MV-4-11 (cell line): Measurements from ENCODE around the gene CACNA1E.
A peak's percentile ranks its signal among the peaks of the same experiment; 100 is the strongest.

Experiments used
- DNase-seq: peaks from one replicate; lab custom pipeline; 2025; lab: John Stamatoyannopoulos, UW

CACNA1E gene

GRCh38 chr1:181768211-181768929, 285.1 kb downstream of the CACNA1E start:
- DNase-seq, result no peak

- no peak for DNase-seq
Observed at GRCh38 chr1:181768930-181769280, 285.6 kb downstream of the CACNA1E start.

GRCh38 chr1:181769846-181770245, 286.5 kb downstream of the CACNA1E start:
- no peak for DNase-seq

- no peak for DNase-seq
Observed at GRCh38 chr1:181772714-181773113, 289.4 kb downstream of the CACNA1E start.

GRCh38 chr1:181776044-181776443, 292.7 kb downstream of the CACNA1E start:
- DNase-seq, result no peak

GRCh38 chr1:181777286-181777685, 294.0 kb downstream of the CACNA1E start:
- DNase-seq, result no peak

GRCh38 chr1:181777812-181778211, 294.5 kb downstream of the CACNA1E start:
- no peak for DNase-seq

- no peak for DNase-seq
Observed at GRCh38 chr1:181778640-181779260, 295.4 kb downstream of the CACNA1E start.

GRCh38 chr1:181779343-181779742, 296.0 kb downstream of the CACNA1E start:
- no peak for DNase-seq

- DNase-seq, result no peak
Observed at GRCh38 chr1:181783208-181783607, 299.9 kb downstream of the CACNA1E start.

GRCh38 chr1:181784039-181784683, 300.8 kb downstream of the CACNA1E start:
- DNase-seq, result peak; percentile 48

GRCh38 chr1:181789395-181789794, 306.1 kb downstream of the CACNA1E start:
- DNase-seq, result no peak

GRCh38 chr1:181791721-181792120, 308.4 kb downstream of the CACNA1E start:
- no peak for DNase-seq

- DNase-seq, result no peak
Observed at GRCh38 chr1:181793831-181794230, 310.5 kb downstream of the CACNA1E start.

GRCh38 chr1:181794332-181794731, 311.0 kb downstream of the CACNA1E start:
- DNase-seq, result no peak

- no peak for DNase-seq
Observed at GRCh38 chr1:181798191-181798926, 315.0 kb downstream of the CACNA1E start.

- DNase-seq, result no peak
Observed at GRCh38 chr1:181801617-181802016, 318.3 kb downstream of the CACNA1E start.

GRCh38 chr1:181802466-181802865, 319.1 kb downstream of the CACNA1E start:
- no peak for DNase-seq

- no peak for DNase-seq
Observed at GRCh38 chr1:181803421-181803820, 320.1 kb downstream of the CACNA1E start.

- no peak for DNase-seq
Observed at GRCh38 chr1:181804989-181805388, 321.7 kb downstream of the CACNA1E start.

GRCh38 chr1:181806746-181807145, 323.4 kb downstream of the CACNA1E start:
- DNase-seq, result no peak

GRCh38 chr1:181807251-181807650, 323.9 kb downstream of the CACNA1E start:
- DNase-seq, result no peak
